BLaER1 treated with 17β-estradiol and CSF1 and Interleukin-3, amounts not matched to agents 10 nM and 100 nM (cell line): ENCODE measurements around the gene RNF141.

Experiments used
- H3K27ac ChIP-seq, 11 experiments: shearing (Covaris generic); formaldehyde crosslinking; 2 replicates each; pipeline ENCODE4 v1.8.1; 2022
- H3K27me3 ChIP-seq, 11 experiments: shearing (Covaris generic); formaldehyde crosslinking; 2 replicates each; pipeline ENCODE4 v1.8.1; 2022
- H3K36me3 ChIP-seq, 11 experiments: shearing (Covaris generic); formaldehyde crosslinking; 2 replicates each; pipeline ENCODE4 v1.8.1; 2022
- H3K4me1 ChIP-seq, 10 experiments: shearing (Covaris generic); formaldehyde crosslinking; 2 replicates each; pipeline ENCODE4 v1.8.1; 2022
- H3K4me2 ChIP-seq, 11 experiments: shearing (Covaris generic); formaldehyde crosslinking; 2 replicates each; pipeline ENCODE4 v1.8.1; 2022
- H3K4me3 ChIP-seq, 10 experiments: shearing (Covaris generic); formaldehyde crosslinking; 2 replicates each; pipeline ENCODE4 v1.8.1; 2022
- H3K9ac ChIP-seq, 11 experiments: shearing (Covaris generic); formaldehyde crosslinking; 2 replicates each; pipeline ENCODE4 v1.8.1; 2022
- H3K9me3 ChIP-seq, 11 experiments: shearing (Covaris generic); formaldehyde crosslinking; replicated peaks in 1 of 11; 2 replicates each; pipeline ENCODE4 v1.8.1; 2022
- H4K20me1 ChIP-seq, 11 experiments: shearing (Covaris generic); formaldehyde crosslinking; 2 replicates each; pipeline ENCODE4 v1.8.1; 2022
- Cebpa-rat ChIP-seq, 11 experiments: shearing (Covaris generic); IDR thresholded peaks; 2 replicates each; pipeline ENCODE4 v1.8.1; 2022

Gene RNF141

DNA sequence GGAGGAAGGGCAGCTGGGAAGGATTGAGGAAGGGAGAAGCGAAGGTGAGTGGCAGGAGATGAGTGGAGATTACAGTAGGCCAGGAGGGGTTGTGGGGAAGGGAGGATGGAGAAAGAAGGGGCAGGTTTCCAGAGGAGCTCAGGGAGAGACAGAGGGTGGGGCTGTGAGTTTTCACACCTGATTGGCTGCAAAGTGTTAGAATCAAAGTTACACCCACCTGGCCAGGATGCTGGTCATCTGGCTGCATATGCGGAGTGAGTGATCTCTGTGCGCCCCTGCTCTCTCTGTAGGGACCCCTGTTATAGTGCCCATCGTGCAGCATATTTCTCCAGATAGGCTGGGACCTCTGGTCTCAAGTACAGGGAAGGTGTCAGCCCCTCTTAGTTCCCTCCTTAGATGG is 67.6 kb downstream of the RNF141 start:
- Histone ChIP-seq H4K20me1 (peaks cover 0 to 64% (median 27%) of the 10 kb centered on the region in 11 experiments; a peak in 13 of 22 replicates), H3K36me3 (peaks cover 21 to 62% (median 54%) of the 10 kb centered on the region in 11 experiments; a peak in 20 of 22 replicates), H3K9me3 (peaks cover 0 to 23% (median 11%) of the 10 kb centered on the region in 11 experiments; a peak in 16 of 22 replicates), H3K9ac (no peak overlapping the region), H3K27me3 (no peaks in the 10 kb centered on the region), H3K4me3 (no peak overlapping the region), H3K4me2 (no peak overlapping the region), H3K4me1 (peaks cover 0 to 12% (median 0%) of the 10 kb centered on the region in 10 experiments; a peak in 3 of 20 replicates), H3K27ac (no peak overlapping the region)
- TF ChIP-seq Cebpa-rat (IDR thresholded peaks at IDR 0.05), result no peak

DNA sequence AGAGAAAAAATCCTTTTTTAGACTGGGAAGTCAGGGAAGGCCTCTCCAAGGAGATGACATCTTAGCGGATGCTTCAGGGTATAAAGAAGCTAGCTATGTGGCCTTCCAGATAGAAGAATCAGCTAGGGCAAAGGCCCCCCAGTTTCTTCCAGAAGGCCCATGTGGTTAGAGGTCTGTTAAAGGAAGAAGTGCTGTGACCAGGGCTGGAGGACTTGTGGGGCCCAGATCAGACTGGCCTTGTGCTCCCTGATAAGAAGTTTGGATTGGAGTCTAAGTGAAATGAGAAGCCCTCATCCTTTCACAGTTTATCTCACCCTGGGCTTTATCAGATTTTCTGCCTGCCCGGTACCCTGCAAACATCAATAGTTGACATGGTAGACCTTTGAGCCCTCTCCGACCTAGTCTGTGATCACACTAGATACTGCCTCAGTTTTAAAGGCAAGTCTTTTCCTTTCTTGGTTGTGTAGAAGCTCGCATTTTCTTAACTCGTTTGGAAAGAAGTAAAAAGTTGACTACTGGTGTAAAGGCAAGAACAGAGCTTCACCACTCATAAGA is 78.2 kb downstream of the RNF141 start:
- Histone ChIP-seq H3K27me3 (no peaks in the 10 kb centered on the region), H3K36me3 (peaks cover 58 to 81% (median 67%) of the 10 kb centered on the region in 11 experiments), H3K9me3 (peaks cover 1 to 55% (median 32%) of the 10 kb centered on the region in 11 experiments; a peak in 21 of 22 replicates), H4K20me1 (peaks cover 0 to 94% (median 0%) of the 10 kb centered on the region in 11 experiments; a peak in 8 of 22 replicates), H3K9ac (no peak overlapping the region), H3K4me1 (peaks cover 35 to 48% (median 37%) of the 10 kb centered on the region in 10 experiments), H3K27ac (no peak overlapping the region; a peak in 1 of 22 replicates), H3K4me3 (no peak overlapping the region), H3K4me2 (no peak overlapping the region)
- TF ChIP-seq Cebpa-rat (IDR thresholded peaks at IDR 0.05), result no peak
